Measurements from ENCODE around the gene ARSA. TPM values are rescaled to one million over a fixed set of nuclear protein-coding genes. Genes with fewer than 3 reads are reported as not detected.
A peak's percentile ranks its signal among the peaks of the same experiment; 100 is the strongest.

The ARSA gene
- polyA plus RNA-seq, 2 of the 4 experiments (the other 2 are of a cell fraction) = 7.7 to 19.5 TPM

DNA sequence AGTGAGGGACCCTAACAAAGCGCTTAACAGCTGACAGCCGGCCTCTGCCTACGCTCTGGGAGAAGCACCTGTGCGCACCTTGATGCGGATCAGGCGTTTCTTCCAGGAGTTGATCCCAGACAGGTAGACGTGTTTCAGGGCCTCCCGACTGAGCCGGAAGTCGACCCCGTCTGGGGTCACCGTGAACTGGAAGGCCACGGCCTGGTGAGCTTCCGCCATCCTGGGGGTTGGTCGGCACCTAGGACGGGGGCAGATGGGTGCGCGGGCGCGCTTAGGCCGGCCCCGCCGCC, 50.3 kb downstream of the ARSA start:
- Histone ChIP-seq H3K4me1 (peaks cover 7% of the 10 kb centered on the region; the same call in 1 of the 3 replicates), H3K4me3 (no peak overlapping the region), H3K4me2 (no peak overlapping the region), H3K27ac (no peak overlapping the region), H3K9me3 (no peaks in the 10 kb centered on the region)
- POLR2A ChIA-PET = no interaction called here
- FAIRE-seq (no peak), DNase-seq (ENCODE audit: low read depth in 1 of 2, low spot score in 1 of 2) (no peak), ATAC-seq (no peak)
- CTCF ChIA-PET = interaction anchor here (0.7 to 6.7 kb wide), 3 partner anchors 13 to 179 kb away, joined by 3 to 53 read pairs (median 4); partner anchors contain the start of gene SYCE3
- WGBS (ENCODE audit: missing lambda C conversion rate) = 95% methylated on average over 19 of the region's 23 CpGs
- TF ChIP-seq KDM1A (IDR thresholded peaks at IDR 0.05; ENCODE audit: low read depth) = no peak
- no peak for TF ChIP-seq SREBF2 (IDR thresholded peaks at IDR 0.05)
- TF ChIP-seq, protein P1, sequence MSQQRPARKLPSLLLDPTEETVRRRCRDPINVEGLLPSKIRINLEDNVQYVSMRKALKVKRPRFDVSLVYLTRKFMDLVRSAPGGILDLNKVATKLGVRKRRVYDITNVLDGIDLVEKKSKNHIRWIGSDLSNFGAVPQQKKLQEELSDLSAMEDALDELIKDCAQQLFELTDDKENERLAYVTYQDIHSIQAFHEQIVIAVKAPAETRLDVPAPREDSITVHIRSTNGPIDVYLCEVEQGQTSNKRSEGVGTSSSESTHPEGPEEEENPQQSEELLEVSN (IDR thresholded peaks at IDR 0.05; ENCODE audit: borderline replicate concordance, low read depth) = no peak
- no peak for TF ChIP-seq RFX5 (IDR thresholded peaks at IDR 0.05)

DNA sequence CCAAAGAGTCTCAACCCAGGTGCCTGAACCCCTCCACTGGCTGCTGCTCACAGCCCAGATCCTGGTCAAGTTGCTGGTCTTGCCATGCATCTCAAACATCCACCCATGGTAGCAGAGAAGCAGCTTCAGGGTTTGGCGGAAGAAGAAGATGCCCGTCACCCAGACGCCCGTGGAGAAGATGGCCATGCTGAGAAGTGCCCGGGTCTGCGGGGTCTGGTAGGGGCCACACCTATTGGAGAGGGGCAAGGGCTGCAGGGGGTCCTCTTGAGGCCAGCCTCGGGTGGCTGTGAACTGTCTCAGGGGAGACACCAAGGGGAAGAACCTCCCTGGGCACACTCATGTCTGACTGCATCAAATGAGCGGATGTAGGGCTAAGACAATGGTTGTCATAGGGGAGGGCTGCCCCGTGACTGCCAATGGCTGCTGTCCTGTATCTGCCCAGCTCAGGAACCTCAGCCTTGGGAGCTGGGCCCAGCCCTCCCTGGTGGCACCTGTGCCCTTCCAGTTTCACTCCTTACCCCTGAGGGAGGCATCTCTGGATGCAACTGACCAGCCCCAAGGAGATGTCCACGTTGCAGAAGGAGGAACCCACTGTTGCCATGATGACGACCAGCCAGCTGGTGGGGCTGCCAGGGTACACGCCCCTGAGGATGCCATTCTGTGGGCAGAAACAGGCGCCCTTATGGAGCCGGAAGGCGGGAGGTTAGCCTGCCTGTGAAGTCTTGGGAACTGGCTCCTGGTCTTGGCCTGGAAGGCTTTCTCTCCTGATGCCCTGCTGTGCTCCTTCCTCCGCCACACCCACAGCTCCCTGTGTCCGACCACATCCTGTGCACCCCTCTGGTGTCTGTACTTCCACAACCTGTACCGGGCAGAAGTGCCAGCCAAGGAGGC, 50.9 kb downstream of the ARSA start:
- CTCF ChIA-PET = interaction anchor here (0.7 to 6.7 kb wide), 4 partner anchors 12 to 178 kb away, joined by 3 to 53 read pairs (median 4); partner anchors contain the start of gene SYCE3
- POLR2A ChIA-PET = no interaction called here
- 88% methylated on average over 13 of the region's 18 CpGs for WGBS (ENCODE audit: missing lambda C conversion rate)
- 0 out of 6 replicates have a peak, but pooled peaks of 1 of the 2 experiments have one; percentile 8 for ATAC-seq
- no peaks in the 10 kb centered on the region for H3K9me3 ChIP-seq
- no peak overlapping the region for H3K27ac ChIP-seq
- no peak for DNase-seq (ENCODE audit: low read depth in 1 of 2, low spot score in 1 of 2)
- FAIRE-seq = no peak
- TF ChIP-seq TP53 (CRISPR knock-in tag; IDR thresholded peaks at IDR 0.05) = no peak
- no peak for TF ChIP-seq RARB (CRISPR knock-in tag; IDR thresholded peaks at IDR 0.05)
- no peak for TF ChIP-seq CHD2 (IDR thresholded peaks at IDR 0.05; ENCODE audit: low read length, partially characterized antibody)
- TF ChIP-seq, protein P2, sequence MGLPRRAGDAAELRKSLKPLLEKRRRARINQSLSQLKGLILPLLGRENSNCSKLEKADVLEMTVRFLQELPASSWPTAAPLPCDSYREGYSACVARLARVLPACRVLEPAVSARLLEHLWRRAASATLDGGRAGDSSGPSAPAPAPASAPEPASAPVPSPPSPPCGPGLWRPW (IDR thresholded peaks at IDR 0.05) = no peak
- no peak for TF ChIP-seq HEYL (CRISPR knock-in tag; IDR thresholded peaks at IDR 0.05)
- no peak for TF ChIP-seq EHMT2 (IDR thresholded peaks at IDR 0.05; ENCODE audit: low read depth)
- TF ChIP-seq FOSB (CRISPR knock-in tag; IDR thresholded peaks at IDR 0.05) = no peak
- no peak for TF ChIP-seq RNF2 (IDR thresholded peaks at IDR 0.05; ENCODE audit: borderline replicate concordance, low read depth)
- no peak overlapping the region for H3K4me2 ChIP-seq
- H3K4me1 ChIP-seq = peaks cover 7% of the 10 kb centered on the region; the same call in 1 of the 3 replicates
- no peak overlapping the region for H3K4me3 ChIP-seq

DNA sequence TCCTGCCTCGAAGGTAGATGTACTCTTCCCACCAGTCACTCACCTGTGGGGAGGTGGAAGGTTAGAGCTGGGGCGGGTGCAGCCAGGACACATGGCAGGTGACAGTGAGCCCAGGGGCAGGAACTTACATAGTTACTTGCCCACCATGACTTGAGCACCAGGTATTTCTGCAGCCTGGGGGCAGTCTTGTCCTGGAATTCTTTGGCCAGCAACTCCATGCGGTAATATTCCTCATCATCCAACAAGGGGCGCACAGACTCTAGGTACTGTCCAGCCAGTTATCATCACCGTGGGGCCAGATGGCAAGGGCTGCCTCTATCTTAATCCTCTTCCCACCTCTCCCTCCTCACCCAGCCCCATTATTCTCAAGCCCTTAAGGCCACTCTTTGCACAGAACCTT, 51.9 kb downstream of the ARSA start:
- 74% methylated on average over 3 of the region's 5 CpGs for WGBS (ENCODE audit: missing lambda C conversion rate)
- peak; percentile 20 to 69 for DNase-seq (ENCODE audit: low read depth in 1 of 2, low spot score in 1 of 2)
- Histone ChIP-seq H3K27ac (no peak overlapping the region), H3K4me3 (no peak overlapping the region), H3K4me1 (peaks cover under 1% of the 10 kb centered on the region; the same call in 1 of the 3 replicates), H3K9me3 (no peaks in the 10 kb centered on the region), H3K4me2 (no peak overlapping the region)
- TF ChIP-seq RNF2 (IDR thresholded peaks at IDR 0.05; ENCODE audit: borderline replicate concordance, low read depth) = no peak
- TF ChIP-seq CBX8 (IDR thresholded peaks at IDR 0.05) = no peak
- TF ChIP-seq CHD2 (IDR thresholded peaks at IDR 0.05; ENCODE audit: low read length, partially characterized antibody) = no peak
- TF ChIP-seq RAD21 (conservative IDR thresholded peaks at IDR 0.05 in 1 of 2, IDR thresholded peaks at IDR 0.05 in 1 of 2) = peak; percentile 28 to 69; a peak in 3 of 5 replicates
- ATAC-seq = peak; percentile 63 to 81; a peak in 5 of 6 replicates
- FAIRE-seq = no peak
- CTCF ChIA-PET = interaction anchor here (1.2 to 6.7 kb wide), 4 partner anchors 12 to 50 kb away, joined by 3 to 53 read pairs (median 4); partner anchors contain the start of genes SCO2 and SYCE3
- POLR2A ChIA-PET = no interaction called here

DNA sequence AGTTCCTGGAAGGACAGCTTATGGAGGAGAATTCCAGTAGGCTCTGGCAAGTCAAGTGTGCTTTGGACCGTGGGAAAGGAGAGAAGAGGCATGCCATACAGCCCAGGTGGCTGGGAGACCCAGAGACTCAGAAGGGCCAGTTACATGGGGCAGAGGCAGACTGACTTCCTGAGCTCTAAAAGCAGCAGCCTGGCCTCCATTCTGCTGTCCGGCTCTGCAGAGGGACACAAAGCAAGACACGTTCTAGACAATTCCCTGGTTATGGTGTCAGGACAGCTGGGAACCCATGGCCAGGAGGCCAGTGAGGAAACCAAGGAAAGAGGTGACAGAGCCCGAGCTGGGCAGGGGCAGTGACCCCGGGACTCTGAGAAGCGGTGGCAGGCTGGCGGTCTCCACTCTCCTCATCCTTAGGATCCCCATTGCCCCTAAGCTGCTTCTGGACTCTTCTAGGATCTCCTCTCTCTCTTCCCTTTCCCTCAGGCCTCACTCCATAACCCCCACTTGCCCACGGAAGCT, 52.5 kb downstream of the ARSA start:
- Histone ChIP-seq H3K4me1 (no peaks in the 10 kb centered on the region), H3K4me2 (no peak overlapping the region), H3K4me3 (no peak overlapping the region), H3K27ac (no peak overlapping the region), H3K9me3 (no peaks in the 10 kb centered on the region)
- 79% methylated on average over 8 of the region's 8 CpGs for WGBS (ENCODE audit: missing lambda C conversion rate)
- FAIRE-seq = no peak
- POLR2A ChIA-PET = no interaction called here
- CTCF ChIA-PET = interaction anchor here (0.5 to 6.7 kb wide), 6 partner anchors 11 to 50 kb away, joined by 3 to 53 read pairs (median 4); partner anchors contain the start of genes SCO2 and SYCE3
- no peak for DNase-seq (ENCODE audit: low read depth in 1 of 2, low spot score in 1 of 2)
- no peak for ATAC-seq
- TF ChIP-seq PHF8 (IDR thresholded peaks at IDR 0.05; ENCODE audit: borderline replicate concordance, low read depth) (no peak), HDAC2 (IDR thresholded peaks at IDR 0.05) (no peak), TFCP2L1 (CRISPR knock-in tag; IDR thresholded peaks at IDR 0.05) (no peak), RARB (CRISPR knock-in tag; IDR thresholded peaks at IDR 0.05) (no peak), HOXB13 (CRISPR knock-in tag; IDR thresholded peaks at IDR 0.05; ENCODE audit: low read depth) (no peak), ZNF302 (CRISPR knock-in tag; IDR thresholded peaks at IDR 0.05) (no peak)
- TF ChIP-seq, protein P3, sequence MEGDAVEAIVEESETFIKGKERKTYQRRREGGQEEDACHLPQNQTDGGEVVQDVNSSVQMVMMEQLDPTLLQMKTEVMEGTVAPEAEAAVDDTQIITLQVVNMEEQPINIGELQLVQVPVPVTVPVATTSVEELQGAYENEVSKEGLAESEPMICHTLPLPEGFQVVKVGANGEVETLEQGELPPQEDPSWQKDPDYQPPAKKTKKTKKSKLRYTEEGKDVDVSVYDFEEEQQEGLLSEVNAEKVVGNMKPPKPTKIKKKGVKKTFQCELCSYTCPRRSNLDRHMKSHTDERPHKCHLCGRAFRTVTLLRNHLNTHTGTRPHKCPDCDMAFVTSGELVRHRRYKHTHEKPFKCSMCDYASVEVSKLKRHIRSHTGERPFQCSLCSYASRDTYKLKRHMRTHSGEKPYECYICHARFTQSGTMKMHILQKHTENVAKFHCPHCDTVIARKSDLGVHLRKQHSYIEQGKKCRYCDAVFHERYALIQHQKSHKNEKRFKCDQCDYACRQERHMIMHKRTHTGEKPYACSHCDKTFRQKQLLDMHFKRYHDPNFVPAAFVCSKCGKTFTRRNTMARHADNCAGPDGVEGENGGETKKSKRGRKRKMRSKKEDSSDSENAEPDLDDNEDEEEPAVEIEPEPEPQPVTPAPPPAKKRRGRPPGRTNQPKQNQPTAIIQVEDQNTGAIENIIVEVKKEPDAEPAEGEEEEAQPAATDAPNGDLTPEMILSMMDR (IDR thresholded peaks at IDR 0.05) = no peak
- TF ChIP-seq, protein P4, sequence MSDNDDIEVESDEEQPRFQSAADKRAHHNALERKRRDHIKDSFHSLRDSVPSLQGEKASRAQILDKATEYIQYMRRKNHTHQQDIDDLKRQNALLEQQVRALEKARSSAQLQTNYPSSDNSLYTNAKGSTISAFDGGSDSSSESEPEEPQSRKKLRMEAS (IDR thresholded peaks at IDR 0.05) = no peak
- TF ChIP-seq, protein P5, sequence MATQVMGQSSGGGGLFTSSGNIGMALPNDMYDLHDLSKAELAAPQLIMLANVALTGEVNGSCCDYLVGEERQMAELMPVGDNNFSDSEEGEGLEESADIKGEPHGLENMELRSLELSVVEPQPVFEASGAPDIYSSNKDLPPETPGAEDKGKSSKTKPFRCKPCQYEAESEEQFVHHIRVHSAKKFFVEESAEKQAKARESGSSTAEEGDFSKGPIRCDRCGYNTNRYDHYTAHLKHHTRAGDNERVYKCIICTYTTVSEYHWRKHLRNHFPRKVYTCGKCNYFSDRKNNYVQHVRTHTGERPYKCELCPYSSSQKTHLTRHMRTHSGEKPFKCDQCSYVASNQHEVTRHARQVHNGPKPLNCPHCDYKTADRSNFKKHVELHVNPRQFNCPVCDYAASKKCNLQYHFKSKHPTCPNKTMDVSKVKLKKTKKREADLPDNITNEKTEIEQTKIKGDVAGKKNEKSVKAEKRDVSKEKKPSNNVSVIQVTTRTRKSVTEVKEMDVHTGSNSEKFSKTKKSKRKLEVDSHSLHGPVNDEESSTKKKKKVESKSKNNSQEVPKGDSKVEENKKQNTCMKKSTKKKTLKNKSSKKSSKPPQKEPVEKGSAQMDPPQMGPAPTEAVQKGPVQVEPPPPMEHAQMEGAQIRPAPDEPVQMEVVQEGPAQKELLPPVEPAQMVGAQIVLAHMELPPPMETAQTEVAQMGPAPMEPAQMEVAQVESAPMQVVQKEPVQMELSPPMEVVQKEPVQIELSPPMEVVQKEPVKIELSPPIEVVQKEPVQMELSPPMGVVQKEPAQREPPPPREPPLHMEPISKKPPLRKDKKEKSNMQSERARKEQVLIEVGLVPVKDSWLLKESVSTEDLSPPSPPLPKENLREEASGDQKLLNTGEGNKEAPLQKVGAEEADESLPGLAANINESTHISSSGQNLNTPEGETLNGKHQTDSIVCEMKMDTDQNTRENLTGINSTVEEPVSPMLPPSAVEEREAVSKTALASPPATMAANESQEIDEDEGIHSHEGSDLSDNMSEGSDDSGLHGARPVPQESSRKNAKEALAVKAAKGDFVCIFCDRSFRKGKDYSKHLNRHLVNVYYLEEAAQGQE (IDR thresholded peaks at IDR 0.05) = no peak
